Parathyroid adenoma (tissue), 2 donors: Measurements from ENCODE around the gene NCAN.

ENCODE experiments used
- H2AFZ ChIP-seq: fragments of 300-600 bp; sonication (generic); one replicate; pipeline ENCODE4 v1.7.0; 2017; ENCODE audit warnings: antibody characterized with exemption, mild to moderate bottlenecking
- H3K27ac ChIP-seq: fragments of 300-600 bp; sonication (generic); one replicate; pipeline ENCODE4 v1.7.0; 2017
- H3K27me3 ChIP-seq: fragments of 300-600 bp; sonication (generic); one replicate; pipeline ENCODE4 v1.7.0; 2017; ENCODE audit warnings: low read length; ENCODE audit not compliant: control insufficient read depth, insufficient read depth
- H3K36me3 ChIP-seq: fragments of 300-600 bp; sonication (generic); one replicate; pipeline ENCODE4 v1.7.0; 2017; ENCODE audit warnings: low read length; ENCODE audit not compliant: control insufficient read depth, insufficient read depth
- H3K4me1 ChIP-seq: fragments of 300-600 bp; sonication (generic); one replicate; pipeline ENCODE4 v1.7.0; 2017; ENCODE audit warnings: control low read depth
- H3K4me2 ChIP-seq: fragments of 300-600 bp; sonication (generic); one replicate; pipeline ENCODE4 v1.7.0; 2017; ENCODE audit warnings: low read length
- H3K4me3 ChIP-seq: fragments of 300-600 bp; sonication (generic); one replicate; pipeline ENCODE4 v1.7.0; 2017; ENCODE audit warnings: low read depth, low read length
- H3K79me2 ChIP-seq: fragments of 300-600 bp; sonication (generic); one replicate; pipeline ENCODE4 v1.7.0; 2017; ENCODE audit warnings: control low read depth
- H3K9ac ChIP-seq: fragments of 300-600 bp; sonication (generic); one replicate; pipeline ENCODE4 v1.7.0; 2017; ENCODE audit warnings: mild to moderate bottlenecking
- H3K9me3 ChIP-seq: fragments of 300-600 bp; sonication (generic); one replicate; pipeline ENCODE4 v1.7.0; 2017; ENCODE audit warnings: low read length; ENCODE audit not compliant: control insufficient read depth
- CTCF ChIP-seq: fragments of 300-600 bp; sonication (generic); IDR thresholded peaks from one replicate; pipeline ENCODE4 v1.7.0; 2017; ENCODE audit warnings: antibody characterized with exemption, mild to moderate bottlenecking
- donor health status: primary hyperparathyroidism.

The NCAN gene

GRCh38 chr19:19223636-19224035 is 11.9 kb downstream of the NCAN start:
- Histone ChIP-seq H3K79me2 (no peaks in the 10 kb centered on the region), H3K4me2 (no peak overlapping the region), H3K36me3 (no peaks in the 10 kb centered on the region), H3K27me3 (no peaks in the 10 kb centered on the region), H3K27ac (no peak overlapping the region), H3K4me1 (peaks cover 5% of the 10 kb centered on the region), H2AFZ (no peak overlapping the region), H3K9ac (no peak overlapping the region), H3K4me3 (no peak overlapping the region), H3K9me3 (no peaks in the 10 kb centered on the region)
- no peak for TF ChIP-seq CTCF

GRCh38 chr19:19224150-19224851 is 12.5 kb downstream of the NCAN start:
- Histone ChIP-seq H3K9ac (no peak overlapping the region), H3K27ac (no peak overlapping the region), H2AFZ (peak overlapping the region; percentile 85), H3K79me2 (no peaks in the 10 kb centered on the region), H3K9me3 (no peaks in the 10 kb centered on the region), H3K4me1 (peaks cover 6% of the 10 kb centered on the region), H3K27me3 (no peaks in the 10 kb centered on the region), H3K4me3 (no peak overlapping the region), H3K4me2 (peak overlapping the region; percentile 69), H3K36me3 (no peaks in the 10 kb centered on the region)
- TF ChIP-seq CTCF, result no peak

GRCh38 chr19:19224852-19225494 is 13.2 kb downstream of the NCAN start:
- TF ChIP-seq CTCF, result peak; percentile 72
- Histone ChIP-seq H3K27ac (no peak overlapping the region), H3K27me3 (no peaks in the 10 kb centered on the region), H3K79me2 (no peaks in the 10 kb centered on the region), H3K4me2 (peak overlapping the region; percentile 69), H3K9ac (no peak overlapping the region), H3K4me1 (peaks cover 6% of the 10 kb centered on the region), H2AFZ (peak overlapping the region; percentile 85), H3K9me3 (no peaks in the 10 kb centered on the region), H3K4me3 (peak overlapping the region; percentile 24), H3K36me3 (no peaks in the 10 kb centered on the region)

- no peak for TF ChIP-seq CTCF
- Histone ChIP-seq H3K27me3 (no peaks in the 10 kb centered on the region), H3K27ac (no peak overlapping the region)
Measured at GRCh38 chr19:19226204-19226603, 14.4 kb downstream of the NCAN start.

More at GRCh38 chr19:19226204-19226603, 14.4 kb downstream of the NCAN start:
- no peak overlapping the region for H2AFZ ChIP-seq
- no peak overlapping the region for H3K4me2 ChIP-seq
- H3K4me1 ChIP-seq, result peaks cover 6% of the 10 kb centered on the region
- no peaks in the 10 kb centered on the region for H3K79me2 ChIP-seq
- no peaks in the 10 kb centered on the region for H3K9me3 ChIP-seq
- no peaks in the 10 kb centered on the region for H3K36me3 ChIP-seq
- no peak overlapping the region for H3K4me3 ChIP-seq
- H3K9ac ChIP-seq, result no peak overlapping the region
